GM18870 (cell line): Measurements from ENCODE around the gene SIX3.

ENCODE experiments used
- ATAC-seq: cut with Tn5 transposase; IDR thresholded peaks from one replicate; pipeline ENCODE4 v1.9.1; 2021; ENCODE audit warnings: moderate library complexity; ENCODE audit not compliant: unreplicated experiment

SIX3 gene

DNA sequence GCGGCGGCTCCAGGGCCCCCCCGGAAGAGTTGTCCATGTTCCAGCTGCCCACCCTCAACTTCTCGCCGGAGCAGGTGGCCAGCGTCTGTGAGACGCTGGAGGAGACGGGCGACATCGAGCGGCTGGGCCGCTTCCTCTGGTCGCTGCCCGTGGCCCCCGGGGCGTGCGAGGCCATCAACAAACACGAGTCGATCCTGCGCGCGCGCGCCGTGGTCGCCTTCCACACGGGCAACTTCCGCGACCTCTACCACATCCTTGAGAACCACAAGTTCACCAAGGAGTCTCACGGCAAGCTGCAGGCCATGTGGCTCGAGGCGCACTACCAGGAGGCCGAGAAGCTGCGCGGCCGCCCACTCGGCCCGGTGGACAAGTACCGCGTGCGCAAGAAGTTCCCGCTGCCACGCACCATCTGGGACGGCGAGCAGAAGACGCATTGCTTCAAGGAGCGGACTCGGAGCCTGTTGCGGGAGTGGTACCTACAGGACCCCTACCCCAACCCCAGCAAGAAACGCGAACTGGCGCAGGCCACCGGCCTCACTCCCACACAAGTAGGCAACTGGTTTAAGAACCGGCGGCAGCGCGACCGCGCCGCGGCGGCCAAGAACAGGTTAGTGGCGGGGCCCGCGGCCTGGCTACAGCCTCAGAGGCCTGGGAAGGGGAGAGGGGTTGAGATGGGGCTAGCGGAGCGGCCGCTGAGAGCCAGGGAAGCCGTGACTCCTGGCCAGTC, 965 bp downstream of the SIX3 start:
- no peak for ATAC-seq

DNA sequence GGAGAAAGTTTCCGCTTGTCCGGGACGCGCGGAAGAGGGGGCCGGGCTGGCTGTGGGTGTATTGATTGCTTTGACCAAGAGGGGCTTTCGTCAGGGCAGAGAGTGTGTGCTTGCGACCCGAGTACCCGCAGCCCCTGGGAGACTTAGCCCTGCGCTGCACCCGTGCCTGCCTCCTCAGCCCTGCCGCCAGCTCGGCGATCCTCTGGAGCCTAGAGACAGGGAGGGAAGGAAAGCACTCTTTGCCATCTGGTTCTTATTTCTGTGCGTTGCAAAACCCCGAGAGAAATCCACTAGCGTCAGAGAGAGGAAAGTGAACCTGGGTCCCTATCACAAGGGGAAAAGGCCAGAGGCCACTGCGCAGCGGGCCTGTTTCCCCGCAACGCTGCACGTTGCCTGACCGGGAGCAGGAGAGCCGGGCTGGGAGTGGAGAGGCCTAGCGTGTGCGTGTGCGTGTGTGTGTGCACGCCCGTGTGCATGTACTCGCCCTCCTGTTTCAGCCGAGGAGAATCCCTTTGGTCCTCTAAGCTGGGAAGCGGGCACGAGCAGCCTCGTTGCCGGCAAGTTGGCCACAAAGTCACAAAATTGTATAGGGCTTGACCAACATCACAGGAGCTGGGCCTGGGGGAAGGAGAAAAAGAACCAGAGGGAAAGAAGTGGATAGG, 1.7 kb downstream of the SIX3 start:
- ATAC-seq = no peak

DNA sequence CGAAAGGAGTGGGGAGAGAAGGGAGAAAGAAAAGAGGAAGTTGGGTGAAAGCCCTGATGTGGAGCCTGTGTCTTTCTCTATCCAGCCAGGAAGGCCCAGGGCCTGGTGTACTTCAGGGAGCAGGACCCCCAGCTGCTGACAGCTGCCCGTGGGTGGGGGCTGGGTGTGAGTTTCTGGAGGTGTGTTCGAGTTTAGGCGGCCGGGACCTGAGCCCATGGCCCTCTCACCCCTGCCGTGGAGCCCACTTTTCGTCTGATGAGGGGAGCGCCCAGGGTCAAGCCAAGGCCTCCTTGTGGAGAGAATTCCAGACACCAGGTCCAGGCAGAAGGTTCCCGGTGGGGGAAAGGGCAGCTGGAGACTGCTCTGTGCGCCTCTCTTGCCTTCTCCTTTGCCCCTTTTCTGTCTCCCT, 2.2 kb downstream of the SIX3 start:
- ATAC-seq = no peak

DNA sequence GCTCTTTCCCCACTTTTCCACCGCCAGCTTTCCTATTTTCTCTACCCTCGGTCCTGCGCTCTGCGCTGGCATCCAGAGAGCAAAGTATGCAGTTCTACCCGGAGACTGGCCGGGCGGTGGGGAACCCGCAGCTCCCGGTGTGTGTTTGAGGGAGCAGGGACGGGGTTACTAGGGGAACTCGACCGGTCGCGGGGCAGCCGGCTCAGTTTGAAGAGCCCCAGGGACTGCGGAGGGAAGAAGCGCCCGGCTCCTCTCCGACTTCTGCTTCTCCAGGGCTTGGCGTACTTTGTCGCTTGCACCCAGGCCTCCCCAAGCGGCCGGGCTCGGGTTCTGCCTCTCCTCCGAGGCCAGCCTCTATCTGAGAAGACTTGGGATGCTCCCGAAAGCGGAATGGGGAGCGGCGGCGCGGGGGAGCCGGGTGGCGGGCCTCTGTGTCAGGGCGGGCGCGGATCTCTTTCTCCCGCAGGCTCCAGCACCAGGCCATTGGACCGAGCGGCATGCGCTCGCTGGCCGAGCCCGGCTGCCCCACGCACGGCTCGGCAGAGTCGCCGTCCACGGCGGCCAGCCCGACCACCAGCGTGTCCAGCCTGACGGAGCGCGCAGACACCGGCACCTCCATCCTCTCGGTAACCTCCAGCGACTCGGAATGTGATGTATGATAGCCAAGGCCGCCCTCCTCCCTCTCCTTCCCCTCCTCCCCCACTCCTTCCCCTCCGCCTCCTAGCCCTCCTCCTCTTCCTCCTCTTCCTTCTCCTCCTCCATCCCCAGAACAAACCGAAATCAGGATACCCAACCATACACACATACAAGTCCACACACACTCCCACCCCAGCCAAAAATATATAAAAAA, 2.8 kb downstream of the SIX3 start:
- ATAC-seq = no peak

DNA sequence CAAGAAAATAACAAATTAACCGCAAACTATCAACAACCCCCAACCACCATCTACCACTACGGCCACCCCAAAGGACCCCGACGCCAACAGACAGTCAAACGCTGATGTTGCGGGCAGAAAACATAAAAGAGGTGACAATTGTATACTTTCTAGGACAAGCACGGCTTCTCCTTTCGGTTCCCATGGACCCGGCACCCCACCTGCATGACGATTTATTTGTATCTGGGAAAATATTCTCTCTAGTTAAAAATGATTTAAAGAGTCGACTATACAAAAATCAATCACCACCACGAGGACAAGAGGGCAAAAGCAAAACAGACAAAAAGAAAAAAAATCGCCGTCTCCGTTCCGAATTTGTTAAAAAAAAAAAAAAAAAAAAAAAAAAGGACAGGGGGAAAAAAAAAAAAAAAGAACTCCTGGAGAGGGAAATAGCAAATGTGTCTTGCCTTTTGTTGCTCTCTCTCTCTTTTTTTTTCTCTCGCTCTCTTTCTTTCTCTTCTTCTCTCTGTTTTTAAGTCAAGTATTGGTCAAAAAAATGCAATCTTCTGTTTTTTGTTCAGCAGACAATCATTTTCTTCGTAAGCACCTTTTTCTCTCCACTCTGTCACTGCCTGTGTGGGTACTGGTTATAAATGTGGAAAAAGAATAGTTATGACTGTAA, 3.6 kb downstream of the SIX3 start:
- no peak for ATAC-seq

DNA sequence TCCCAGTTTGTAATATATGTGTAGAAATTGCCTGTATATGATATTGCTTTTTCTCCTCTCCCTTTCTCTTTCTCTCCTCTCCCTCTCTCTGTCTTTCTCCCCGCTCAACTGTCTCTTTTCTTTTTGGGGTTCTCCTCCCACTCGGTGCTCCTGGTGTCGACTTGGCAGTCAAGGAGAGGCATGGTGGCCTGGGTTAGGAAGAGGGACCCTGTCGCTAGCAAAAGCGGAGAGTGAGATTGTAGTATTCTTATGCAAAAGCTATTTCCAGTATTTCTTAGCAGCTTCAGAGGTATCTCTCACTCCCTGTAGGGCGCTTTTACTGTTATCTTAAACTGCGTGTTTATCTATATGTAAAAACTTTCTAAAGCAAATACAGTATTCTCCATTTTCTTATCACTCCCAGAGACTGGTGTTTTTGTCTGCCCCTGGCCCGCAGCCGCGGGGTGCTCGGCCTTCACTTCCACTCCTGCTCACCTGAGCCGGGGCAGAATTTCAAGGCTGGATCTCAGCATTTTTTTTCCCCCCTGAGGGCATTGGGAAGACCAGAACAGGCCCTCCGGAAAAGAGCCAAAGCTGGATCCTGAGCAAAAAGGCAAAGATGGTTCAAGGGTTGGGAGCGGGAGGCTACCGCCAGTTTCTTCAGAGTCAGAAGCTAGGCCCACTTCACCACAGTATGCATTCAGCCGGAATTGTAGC, 4.3 kb downstream of the SIX3 start:
- ATAC-seq = no peak

DNA sequence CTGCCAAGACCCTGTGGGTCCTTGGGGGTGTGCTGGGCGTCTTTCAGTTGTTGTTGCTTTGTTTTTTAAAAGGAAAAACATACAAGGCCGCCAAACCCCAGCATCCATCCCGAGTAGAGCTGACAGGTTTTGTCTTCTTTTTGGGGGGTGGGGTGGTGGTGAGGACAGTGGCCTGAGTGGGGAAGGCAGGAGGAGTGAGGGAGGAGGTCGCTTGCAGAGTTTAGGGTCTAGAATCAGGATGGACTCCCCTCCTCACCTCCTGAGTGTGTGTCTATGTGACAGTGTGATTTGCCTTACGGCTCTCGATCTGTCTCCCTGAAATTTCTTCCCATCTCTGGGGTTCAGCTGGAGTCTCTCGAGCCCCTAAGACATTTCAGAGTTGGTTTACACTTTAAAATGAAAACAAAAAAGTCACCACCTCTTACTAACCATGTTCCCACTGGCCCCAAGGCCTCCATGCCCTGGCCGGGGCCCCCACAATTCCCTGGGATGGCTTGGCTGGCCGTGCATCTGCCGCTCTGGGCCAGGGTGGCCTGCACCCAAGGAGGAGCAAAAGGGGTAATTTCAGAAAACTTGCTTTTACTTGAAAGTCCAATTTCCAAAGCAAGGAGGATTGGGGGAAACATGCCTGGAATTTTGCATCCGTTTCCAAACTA, 5.0 kb downstream of the SIX3 start:
- no peak for ATAC-seq

DNA sequence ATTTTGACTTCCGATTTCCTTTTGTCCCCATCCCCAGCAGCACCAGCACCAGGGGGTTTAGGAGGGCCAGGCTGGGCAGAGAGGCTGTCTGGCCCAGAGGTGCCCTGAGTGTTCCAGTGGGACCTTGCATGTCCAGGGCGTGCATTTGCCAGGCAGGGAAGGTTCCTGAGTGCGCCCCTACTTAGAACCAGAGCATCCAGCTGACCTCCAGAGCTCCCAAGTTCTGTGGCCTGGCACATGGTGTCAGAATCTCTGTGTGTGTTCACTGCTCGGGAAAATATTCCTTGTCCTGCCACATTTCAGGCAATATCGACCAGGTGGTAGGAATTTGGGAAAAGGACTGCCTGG, 5.5 kb downstream of the SIX3 start:
- no peak for ATAC-seq

DNA sequence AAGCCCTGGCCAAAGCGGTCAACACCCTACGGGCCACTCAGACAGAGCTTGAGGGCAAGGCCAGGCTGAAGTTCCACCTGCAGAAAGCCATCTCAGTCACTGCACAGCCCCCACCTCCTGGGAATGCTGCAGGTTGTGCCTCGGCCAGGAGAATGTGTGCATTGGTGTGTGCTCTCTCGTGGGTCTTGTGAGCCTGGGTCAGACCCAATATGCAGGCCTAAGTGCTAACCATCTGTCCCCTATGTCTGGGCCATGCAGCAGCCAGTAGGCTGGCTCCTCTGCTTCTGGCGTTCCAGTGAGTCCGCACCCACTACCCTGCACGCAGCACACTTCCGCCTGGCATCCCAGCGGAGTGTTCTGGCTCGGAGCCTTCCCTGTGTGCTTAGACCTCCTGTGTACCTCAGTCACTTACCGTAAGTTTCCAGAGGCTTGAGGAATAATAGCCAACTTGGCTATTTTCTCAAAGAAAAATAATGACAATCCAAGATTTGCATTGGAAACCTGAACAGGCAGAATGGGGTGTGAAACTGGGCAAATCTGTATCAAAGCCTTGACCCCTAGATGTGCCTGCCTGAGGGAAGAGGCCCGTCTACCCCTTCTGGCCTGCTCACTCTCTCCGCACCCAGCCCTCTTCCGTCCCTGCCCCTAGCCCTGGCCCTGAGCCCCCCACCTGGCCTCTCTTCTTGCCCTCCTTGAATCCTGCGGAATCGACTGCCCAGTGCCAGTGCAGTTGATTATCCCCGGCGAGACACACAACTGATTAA, 7.2 kb downstream of the SIX3 start:
- no peak for ATAC-seq

DNA sequence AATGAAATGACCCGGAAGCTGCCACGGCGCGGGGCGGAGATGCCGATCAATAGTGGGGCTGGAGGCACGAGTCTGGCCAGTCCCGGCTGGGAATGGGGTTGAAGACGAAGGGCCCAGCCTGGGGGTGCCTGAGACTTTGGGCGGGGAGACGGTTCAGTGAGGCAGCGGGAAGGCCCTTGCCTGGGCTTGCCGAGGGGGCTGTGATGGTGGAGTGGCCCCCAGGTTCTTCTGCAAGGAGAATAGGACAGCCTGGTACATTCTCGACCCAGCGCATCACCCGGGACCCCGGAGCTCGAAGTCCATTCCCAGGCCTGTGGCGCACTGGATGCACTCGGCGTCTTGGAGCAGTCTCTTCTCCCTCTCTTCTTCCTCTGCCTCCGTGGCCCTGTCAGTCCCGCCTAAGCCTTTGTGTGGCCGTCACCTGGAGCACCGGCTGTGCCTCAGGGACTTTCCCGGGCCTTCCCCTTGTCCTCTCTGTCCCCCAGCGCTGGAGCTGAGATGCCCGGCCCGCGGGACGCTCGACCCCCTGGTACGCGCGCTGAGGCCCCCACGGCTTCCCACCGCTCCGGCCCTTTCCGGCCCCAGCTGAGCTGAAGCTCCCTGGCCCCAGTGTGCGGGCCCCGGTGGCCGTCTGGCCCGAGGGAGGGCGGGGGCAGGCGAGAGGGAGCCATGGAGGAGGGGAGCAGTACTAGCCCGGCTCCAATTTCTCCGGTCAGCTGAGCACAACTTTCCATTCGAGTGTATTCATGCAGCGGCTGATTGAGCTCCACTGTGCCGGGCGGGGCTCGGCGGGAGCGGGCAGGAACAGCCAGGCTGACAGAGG, 8.0 kb downstream of the SIX3 start:
- peak; percentile 44 for ATAC-seq

DNA sequence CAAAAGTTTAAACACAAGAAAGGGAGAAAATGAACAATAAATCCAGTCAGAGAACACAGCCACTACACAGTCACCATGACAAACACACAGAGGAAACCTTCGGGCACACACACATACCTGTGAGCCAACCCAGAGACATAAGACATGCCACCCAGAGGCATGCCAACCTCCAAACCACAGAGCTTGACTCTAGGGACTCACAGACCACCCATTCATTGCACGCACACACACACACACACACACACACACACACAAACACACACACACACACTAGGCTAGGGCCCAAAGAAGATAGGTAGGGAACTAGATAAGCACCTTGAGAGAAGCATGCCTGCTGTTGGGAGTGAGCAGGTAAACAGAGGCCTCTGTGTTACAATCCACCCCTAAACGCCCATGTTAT, 9.1 kb downstream of the SIX3 start:
- ATAC-seq = no peak

DNA sequence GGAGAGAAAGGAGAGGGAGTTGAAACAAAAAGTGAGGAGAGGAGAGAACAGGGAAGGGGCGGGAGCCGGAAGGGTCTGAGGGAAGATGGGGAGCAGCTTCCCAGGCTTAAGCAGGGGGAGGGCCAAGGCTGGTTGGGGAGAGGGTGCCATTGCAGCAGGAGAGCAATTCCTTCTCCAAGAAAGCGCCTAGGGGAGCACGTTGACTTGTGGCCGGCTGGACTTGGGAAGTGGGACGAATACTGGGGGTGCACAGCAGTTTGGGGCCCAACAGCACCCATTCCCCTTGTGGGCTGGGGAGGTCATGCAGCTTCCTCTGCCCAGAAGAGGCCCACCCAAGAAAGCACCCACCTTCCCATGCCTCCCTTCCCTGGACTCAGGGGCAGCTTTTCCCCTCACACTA, 9.6 kb downstream of the SIX3 start:
- no peak for ATAC-seq

DNA sequence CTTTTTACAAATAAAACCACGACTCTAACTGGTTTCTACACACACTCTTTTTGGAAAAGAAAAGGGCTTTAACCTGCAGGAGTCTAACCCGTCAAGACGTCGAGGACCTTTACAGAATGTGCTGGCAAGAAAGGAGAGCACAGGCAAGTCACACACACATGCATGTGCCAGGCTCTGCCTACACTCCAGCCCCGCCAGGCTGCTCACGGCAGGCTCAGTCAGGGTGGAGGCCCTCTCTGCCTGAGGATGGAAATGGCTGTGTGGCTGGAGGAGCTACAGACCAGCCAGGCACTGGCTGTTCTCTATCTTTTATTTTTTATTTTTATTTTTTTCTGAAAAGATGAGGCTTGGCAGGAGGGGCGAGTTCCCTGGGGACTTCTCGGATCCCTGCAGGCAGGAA, 10.2 kb downstream of the SIX3 start:
- no peak for ATAC-seq

DNA sequence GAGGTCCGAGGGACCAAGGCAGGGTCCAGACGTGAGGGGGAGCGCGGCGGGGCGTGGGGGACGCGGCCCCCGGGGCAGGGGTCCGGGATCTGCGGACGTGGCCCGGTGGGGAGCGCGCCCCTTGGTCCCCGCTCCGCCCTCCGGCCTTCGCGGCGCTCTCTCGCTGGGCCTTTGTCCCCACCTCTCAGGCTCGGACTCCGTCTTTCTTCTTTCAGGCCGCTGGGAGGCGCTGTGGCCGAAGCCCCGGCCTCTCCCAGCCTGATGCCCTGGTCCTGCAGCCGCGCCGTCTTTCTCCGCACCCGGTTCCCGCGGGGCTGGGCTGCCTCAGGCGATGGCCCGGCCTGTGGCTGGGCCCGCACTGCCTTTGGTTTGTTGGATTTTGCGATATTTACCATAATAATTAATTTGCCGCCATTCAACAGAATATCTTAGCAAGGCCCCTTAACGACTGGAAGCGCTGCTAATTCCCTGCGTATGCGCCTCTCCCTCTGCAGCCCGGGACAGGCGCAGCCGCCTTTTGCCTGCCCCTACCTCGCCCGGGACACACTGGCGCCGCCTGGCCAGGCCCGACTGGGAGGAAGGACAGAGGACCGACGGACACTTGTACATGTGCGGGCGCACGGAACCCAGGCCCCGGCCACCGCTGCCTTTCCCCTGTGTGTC, 10.8 kb downstream of the SIX3 start:
- no peak for ATAC-seq

DNA sequence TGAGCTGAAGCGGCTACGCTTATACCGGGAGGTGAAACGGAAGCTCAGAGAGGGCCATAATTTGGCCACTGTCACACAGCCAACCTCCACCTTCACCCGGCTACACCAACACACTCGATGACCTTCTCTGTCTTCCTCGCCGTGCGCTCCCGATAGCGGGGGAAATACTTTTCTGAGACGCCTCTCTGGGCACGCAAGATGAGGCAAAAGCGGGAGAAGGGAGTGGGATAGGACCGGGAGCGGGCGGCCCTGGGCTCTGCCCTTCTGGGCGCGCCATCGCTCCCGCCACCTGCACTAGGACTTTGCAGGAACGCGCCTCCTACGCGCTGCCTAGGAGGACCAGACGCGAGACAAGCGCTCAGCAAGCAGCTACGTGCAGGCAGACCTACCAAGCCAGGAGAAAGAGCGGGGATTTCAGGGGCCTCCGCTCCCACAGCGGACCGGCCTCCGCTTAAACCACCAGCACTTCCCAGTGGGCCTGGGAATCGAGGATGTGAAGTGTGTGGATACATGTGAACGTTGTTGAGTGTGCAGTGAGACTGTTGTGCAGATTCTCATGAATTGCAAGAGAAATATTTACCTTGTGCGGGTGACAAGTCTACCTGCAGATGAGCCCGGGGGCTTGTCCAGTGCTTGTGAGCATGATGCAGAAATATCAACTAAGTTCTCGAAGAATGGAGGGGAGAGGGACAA, 11.4 kb downstream of the SIX3 start:
- ATAC-seq = no peak

DNA sequence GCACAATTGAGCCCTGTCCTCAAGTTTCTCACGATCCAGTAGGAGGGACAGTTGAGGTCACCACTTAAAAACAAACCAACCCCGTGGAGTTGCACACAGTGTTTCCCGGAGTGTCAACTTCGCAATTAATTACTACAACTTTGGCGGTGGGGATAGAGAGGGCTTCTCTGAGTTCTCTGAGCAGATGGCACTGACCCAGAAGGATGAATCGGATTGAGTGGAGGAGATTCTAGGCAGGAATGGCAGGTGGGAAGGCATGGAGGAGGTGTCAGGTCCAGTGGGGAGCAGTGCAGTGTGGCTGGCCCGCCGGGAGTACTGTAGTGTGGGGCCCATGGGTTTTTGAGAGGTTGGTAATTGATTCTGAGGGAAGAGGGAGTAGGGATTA, 12.0 kb downstream of the SIX3 start:
- ATAC-seq = no peak

DNA sequence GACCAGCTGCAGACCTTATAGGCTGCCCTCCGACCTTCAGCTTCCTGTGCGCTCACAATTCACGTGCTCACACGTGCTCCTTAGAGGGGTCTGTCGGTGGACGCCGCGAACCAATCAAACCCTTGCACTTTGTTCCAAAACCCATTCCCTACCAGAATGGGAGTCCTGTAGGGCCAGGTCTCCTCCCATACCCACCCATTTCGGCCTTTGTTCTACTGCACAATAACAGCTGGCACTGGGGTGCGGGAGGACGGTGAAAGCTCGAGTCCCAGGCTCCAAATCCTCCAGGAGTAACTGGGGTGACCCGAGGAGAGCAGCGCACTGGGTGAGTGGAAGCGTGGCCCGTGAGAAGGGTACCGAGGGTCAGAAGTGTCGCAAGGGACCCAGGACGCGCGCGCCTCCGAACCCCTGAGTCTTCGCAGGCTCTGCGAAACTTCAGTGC, 13.0 kb downstream of the SIX3 start:
- no peak for ATAC-seq
